ENCODE measurements around the gene CFAP298.
"Not testable (repeated sequence)": the region's sequence is repeated elsewhere in the genome, so short reads cannot be mapped to it uniquely, and the experiment has no call there.

CFAP298 gene

DNA sequence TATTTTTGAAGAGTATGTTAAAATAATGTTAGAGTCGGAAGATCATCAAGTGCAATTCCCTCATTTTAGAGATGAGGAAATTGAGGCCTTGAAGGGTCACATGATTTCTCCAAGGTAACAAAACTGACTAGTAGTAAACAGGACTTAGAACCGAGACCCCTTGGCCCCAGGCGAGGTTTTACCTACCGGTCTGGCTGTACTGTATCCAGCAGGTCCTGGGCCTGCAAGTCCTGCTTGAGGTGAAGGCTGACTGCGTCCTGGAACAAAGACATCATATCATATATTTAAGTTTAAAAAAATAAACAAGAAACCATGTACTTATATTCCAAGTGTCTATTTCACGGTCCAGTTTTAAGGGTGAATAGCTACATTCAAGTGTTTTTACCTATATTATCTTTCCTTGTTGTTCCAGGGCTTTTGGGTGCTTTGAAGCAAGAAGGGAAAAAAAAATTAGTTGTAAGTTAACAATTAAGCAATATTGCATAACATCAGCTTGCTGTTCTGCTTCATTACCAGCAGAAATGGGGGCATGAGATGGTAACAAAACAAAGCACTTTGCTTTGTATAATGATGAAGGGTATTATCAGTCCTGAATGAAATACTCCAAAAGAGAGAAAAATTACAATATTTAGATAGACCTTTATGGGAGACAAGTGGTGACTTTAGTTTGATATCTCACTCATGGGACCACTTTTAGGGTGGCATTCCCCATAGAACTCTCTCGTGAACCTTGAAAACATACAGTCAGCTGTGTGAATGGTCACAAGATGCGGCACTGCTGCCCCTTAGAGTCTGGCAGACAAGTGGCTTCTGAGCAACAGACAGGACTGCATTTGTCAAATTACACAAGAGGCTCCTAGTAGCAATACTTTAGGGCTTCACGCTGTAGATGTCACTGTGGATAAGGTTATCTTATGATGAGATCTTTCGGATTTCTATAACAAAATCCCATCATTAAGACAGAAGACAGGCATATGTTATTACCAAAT is 29.8 kb upstream of the CFAP298 start:
- DNase-seq (ENCODE audit: low read depth) = no peak
- TF ChIP-seq, protein P1, sequence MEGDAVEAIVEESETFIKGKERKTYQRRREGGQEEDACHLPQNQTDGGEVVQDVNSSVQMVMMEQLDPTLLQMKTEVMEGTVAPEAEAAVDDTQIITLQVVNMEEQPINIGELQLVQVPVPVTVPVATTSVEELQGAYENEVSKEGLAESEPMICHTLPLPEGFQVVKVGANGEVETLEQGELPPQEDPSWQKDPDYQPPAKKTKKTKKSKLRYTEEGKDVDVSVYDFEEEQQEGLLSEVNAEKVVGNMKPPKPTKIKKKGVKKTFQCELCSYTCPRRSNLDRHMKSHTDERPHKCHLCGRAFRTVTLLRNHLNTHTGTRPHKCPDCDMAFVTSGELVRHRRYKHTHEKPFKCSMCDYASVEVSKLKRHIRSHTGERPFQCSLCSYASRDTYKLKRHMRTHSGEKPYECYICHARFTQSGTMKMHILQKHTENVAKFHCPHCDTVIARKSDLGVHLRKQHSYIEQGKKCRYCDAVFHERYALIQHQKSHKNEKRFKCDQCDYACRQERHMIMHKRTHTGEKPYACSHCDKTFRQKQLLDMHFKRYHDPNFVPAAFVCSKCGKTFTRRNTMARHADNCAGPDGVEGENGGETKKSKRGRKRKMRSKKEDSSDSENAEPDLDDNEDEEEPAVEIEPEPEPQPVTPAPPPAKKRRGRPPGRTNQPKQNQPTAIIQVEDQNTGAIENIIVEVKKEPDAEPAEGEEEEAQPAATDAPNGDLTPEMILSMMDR (IDR thresholded peaks at IDR 0.05; ENCODE audit: low read depth, low read length, missing control alignments) = no peak
- no peak overlapping the region for H3K4me3 ChIP-seq (ENCODE audit: low read depth, low read length)
- in situ Hi-C loops (cut with HindIII; ENCODE audit: low sequenced_read_pairs) = no loop called here

DNA sequence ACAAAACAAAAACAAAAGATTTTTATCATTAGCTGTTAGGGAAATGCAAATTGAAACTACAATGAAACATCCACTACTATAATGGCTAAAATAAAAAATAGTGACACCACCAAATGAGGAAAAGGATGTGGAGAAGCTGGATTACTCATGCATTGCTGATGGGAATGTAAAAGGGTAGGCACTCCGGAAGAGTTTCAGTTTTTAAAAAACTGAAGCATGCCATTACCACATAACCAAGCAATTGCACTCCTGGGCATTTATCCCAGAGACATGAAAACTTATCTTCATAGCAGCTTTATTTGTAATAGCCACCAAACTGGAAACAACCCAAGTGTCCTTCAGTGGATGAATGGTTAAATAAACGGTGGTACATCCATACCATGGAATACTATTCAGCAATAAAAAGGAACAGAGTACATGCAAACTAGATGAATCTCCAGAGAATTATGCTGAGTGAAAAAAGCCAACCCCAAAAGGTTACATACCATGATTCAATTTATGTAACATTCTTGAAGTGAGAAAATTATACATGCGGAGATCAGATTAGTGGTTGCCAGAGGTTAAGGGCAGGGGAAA is 14.5 kb upstream of the CFAP298 start:
- TF ChIP-seq, protein P1 (IDR thresholded peaks at IDR 0.05; ENCODE audit: low read depth, low read length, missing control alignments) = no peak
- H3K4me3 ChIP-seq (ENCODE audit: low read depth, low read length) = no peak overlapping the region
- DNase-seq (ENCODE audit: low read depth) = peak; percentile 12
- in situ Hi-C loops (cut with HindIII; ENCODE audit: low sequenced_read_pairs) = no loop called here

DNA sequence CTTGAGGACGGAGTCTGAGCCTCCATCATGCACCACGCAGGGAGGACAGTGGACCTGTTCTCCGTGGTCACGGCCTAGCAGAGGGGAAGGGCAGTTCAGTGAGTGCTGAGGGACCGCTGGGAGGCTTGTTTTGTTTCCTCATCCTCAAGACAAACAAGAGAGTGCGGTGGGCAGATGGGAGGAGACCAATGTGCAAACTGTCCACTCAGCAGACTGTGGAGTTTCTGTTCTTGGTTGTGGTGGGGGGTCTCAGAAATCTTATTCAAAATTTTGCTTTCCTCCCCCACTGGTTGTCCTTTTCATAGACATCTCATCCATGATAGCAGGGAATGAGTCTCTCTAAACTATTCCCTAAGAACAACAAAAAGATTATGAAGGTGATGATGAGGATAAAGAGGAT is 6.0 kb upstream of the CFAP298 start:
- DNase-seq (ENCODE audit: low read depth); in situ Hi-C loops (cut with HindIII; ENCODE audit: low sequenced_read_pairs); H3K4me3 ChIP-seq (ENCODE audit: low read depth, low read length): not testable (repeated sequence)

DNA sequence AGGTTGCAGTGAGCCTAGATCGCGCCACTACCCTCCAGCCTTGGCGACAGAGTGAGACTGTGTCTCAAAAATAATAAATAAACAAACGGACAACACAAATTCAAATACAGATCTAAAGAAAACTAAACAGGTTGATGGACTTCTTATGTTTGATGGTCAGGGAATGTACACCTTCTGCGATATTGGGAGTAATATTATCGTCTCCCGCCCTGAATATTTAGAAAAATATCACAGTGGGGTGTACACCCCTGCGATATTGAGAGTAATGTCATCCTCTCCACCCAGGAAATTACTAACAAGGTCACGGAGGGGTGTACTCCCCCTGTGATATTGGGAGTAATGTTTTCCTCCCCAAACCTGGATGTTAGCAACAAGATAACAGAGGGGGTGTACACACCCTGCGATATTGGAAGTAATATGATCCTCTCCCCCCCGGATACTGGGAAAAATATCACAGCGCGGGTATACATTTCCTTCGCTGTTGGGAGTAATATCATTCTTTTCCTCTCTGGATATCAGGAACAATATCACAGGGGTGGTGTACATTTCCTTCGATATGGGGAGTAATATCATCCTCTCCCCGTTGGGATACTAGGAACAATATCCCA is 1.4 kb upstream of the CFAP298 start:
- DNase-seq (ENCODE audit: low read depth) = no peak
- TF ChIP-seq, protein P1 (IDR thresholded peaks at IDR 0.05; ENCODE audit: low read depth, low read length, missing control alignments) = no peak
- peak overlapping the region; percentile 95 for H3K4me3 ChIP-seq (ENCODE audit: low read depth, low read length)
- in situ Hi-C loops (cut with HindIII; ENCODE audit: low sequenced_read_pairs) = no loop called here

DNA sequence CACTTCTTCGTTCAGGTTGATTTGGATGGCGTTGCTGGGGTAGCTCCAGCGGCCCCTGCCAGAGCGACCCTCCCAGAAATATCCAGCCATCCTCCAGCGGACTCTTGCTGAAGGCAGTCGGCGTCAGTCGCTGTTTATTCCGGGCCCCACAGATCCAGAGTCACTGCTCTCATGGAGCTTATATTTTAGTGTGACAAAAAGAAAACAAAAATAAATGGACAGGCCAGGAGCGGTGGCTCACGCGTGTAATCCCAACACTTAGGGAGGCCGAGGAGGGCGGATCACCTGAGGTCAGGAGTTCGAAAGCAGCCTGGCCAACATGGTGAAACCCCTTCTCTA is 791 bp upstream of the CFAP298 start:
- TF ChIP-seq, protein P1 (IDR thresholded peaks at IDR 0.05; ENCODE audit: low read depth, low read length, missing control alignments) = no peak
- in situ Hi-C loops (cut with HindIII; ENCODE audit: low sequenced_read_pairs) = no loop called here
- H3K4me3 ChIP-seq (ENCODE audit: low read depth, low read length) = peak overlapping the region; percentile 95
- no peak for DNase-seq (ENCODE audit: low read depth)

DNA sequence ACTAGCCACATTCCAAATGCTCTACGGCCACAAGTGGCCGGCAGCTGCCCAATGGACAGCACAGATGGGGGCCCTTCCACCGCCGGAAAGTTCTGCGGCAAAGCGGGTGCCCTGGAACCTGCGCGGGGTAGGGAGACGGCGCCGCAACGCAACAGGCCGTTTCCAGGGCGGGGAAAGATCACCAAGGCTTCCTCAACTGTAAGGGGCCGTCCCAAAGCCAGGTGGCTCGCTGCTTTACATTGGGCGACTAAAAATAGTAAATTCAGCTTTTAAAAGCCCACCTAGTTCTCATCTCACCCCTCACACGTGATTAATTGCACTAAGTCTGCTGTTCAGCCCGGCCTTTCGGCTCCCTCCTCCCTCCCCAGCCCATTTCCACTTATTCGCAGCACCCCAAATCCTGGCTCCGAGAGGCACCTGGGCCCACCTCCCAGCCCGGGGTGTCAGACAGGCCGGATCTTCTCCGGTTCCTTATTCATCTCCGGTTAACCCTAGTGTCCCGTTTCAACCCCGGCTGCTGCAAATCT is 643 bp downstream of the CFAP298 start:
- in situ Hi-C loops (cut with HindIII; ENCODE audit: low sequenced_read_pairs) = no loop called here
- no peak for DNase-seq (ENCODE audit: low read depth)
- peak overlapping the region; percentile 95 for H3K4me3 ChIP-seq (ENCODE audit: low read depth, low read length)

DNA sequence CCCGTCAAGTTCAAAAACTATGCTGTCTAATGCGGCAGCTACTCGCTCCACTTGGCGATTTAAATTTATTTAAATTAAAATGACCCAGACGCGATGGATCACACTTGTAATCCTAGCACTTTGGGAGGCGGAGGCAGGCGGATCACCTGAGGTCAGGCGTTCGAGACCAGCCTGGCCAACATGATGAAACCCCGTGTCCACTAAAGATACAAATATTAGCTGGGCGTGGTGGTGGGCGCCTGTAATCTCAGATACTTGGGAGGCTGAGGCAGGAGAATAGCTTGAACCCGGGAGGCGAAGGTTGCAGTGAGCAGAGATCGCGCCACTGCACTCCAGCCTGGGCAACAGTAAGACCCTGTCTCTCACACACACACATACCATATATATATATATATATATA is 1.2 kb downstream of the CFAP298 start:
- H3K4me3 ChIP-seq (ENCODE audit: low read depth, low read length) = peak overlapping the region; percentile 95
- DNase-seq (ENCODE audit: low read depth); in situ Hi-C loops (cut with HindIII; ENCODE audit: low sequenced_read_pairs): not testable (repeated sequence)

More for the DNA sequence above, 643 bp downstream of the CFAP298 start:
- TF ChIP-seq, protein P1 (IDR thresholded peaks at IDR 0.05; ENCODE audit: low read depth, low read length, missing control alignments) = no peak
